ENCODE data around the gene CMIP. TPM values are rescaled to one million over a fixed set of nuclear protein-coding genes. Genes with fewer than 3 reads are reported as not detected.

The CMIP gene
- total RNA-seq, 3 donors from 2014 or later = 14.9 to 23.9 (median 17.6) TPM

DNA sequence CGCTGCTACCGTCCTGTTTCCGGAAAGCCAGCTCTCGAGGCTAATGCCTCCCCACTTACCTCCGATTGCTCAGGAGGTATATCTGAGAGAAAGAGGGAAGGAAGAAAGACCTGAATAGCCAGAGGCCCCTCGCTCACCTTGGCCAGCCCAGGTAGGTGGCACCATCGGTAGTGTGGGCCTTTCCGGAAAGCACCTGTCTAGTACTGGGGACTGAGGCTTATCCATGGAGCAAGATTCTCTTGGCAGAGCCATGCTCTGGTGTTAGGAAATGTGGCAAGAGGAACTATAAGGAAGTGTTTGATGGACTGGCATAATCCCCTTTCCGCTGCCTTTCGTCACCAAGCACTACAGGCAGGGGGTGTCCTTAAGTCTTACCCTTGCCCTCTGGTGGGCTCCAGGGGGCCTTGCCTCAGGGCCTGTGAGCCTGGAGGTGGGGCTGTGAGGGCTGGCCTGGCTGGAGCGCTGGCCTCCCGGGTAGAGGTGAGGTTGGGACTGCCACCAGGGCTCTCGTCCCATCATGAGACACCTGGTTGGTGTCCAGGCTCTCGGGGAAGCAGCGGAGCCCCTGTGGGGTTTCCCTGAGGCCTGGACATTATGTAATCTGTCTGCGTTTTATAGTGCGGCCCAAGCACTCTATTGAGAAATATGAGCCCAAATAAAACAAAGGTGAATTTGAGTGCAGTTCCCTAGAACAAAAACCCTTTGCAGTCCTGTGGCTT lies 2.9 kb downstream of the CMIP start:
- H3K9me3 ChIP-seq = no peaks in the 10 kb centered on the region
- no peaks in the 10 kb centered on the region for H3K36me3 ChIP-seq
- peak overlapping the region; percentile 87 to 95 for H3K27ac ChIP-seq
- peak overlapping the region; percentile 86 to 95 (median 87) for H3K4me3 ChIP-seq
- intact Hi-C loops (cut with DNase I; ENCODE audit: low total_unique reads) = no loop called here
- peak in 1 of 2 donors; percentile 61 for DNase-seq (ENCODE audit: low spot score in 2 of 2)
- TF ChIP-seq POLR2AphosphoS5 (IDR thresholded peaks at IDR 0.05) (peak in 2 of 3 donors; percentile 29 to 43), POLR2A (IDR thresholded peaks at IDR 0.05) (peak; percentile 10)
- TF ChIP-seq, protein P1, sequence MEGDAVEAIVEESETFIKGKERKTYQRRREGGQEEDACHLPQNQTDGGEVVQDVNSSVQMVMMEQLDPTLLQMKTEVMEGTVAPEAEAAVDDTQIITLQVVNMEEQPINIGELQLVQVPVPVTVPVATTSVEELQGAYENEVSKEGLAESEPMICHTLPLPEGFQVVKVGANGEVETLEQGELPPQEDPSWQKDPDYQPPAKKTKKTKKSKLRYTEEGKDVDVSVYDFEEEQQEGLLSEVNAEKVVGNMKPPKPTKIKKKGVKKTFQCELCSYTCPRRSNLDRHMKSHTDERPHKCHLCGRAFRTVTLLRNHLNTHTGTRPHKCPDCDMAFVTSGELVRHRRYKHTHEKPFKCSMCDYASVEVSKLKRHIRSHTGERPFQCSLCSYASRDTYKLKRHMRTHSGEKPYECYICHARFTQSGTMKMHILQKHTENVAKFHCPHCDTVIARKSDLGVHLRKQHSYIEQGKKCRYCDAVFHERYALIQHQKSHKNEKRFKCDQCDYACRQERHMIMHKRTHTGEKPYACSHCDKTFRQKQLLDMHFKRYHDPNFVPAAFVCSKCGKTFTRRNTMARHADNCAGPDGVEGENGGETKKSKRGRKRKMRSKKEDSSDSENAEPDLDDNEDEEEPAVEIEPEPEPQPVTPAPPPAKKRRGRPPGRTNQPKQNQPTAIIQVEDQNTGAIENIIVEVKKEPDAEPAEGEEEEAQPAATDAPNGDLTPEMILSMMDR (IDR thresholded peaks at IDR 0.05) = peak in 1 of 3 donors; percentile 23
- H3K4me1 ChIP-seq = peaks cover 0 to 3% of the 10 kb centered on the region in 2 donors
- no peaks in the 10 kb centered on the region for H3K27me3 ChIP-seq

DNA sequence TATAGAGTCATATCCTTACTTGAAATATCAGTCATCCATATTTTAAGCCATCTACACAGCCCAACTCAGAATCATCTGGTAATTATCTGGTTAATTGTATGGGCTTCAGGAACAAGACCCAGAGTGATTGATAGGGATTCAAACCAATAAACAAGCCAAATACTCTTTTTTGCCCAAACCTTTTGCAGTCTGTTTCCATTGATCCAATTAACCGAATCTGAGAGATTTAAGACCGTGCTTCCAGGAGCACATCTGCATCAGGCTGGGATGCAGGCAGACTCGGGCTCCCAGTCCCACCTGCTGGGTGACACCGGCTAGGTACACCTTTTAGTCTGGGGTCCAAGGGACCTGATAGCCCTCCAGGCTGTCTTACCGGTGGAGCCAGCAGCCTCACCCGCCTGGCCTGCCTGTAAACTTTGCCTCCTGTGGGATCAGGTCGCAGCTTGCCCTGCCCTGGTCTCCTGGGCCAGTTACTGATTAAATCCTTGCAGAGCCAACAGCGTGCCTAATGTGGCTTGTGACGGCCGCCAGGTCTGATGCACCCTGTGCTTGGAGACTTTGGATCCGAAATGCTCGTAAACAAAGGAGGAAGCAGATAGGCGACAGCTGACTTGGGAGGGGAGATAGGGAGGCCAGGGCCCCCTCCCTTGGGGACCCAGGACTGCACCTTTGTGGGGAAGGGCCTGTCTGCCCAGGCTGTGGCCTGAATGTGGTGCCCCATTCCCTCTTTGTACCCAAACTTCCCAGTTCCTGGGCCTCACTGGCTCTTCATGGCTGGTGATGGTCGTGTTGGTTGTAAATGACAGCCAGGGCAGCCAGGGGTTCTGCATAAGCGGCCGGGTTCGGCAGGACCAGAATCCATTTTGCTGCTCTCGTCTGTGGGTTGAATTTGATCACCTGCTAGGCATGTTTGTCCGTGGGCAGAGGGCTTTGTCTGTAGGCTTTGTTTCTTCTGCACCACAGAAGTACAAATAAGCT lies 3.8 kb downstream of the CMIP start:
- no peak for DNase-seq (ENCODE audit: low spot score in 2 of 2)
- no peaks in the 10 kb centered on the region for H3K9me3 ChIP-seq
- H3K27me3 ChIP-seq = no peaks in the 10 kb centered on the region
- peak overlapping the region; percentile 87 to 95 for H3K27ac ChIP-seq
- peaks cover 0 to 3% of the 10 kb centered on the region in 2 donors for H3K4me1 ChIP-seq
- intact Hi-C loops (cut with DNase I; ENCODE audit: low total_unique reads) = no loop called here
- no peak for TF ChIP-seq POLR2A (IDR thresholded peaks at IDR 0.05)
- TF ChIP-seq, protein P1 (IDR thresholded peaks at IDR 0.05) = no peak
- no peak for TF ChIP-seq POLR2AphosphoS5 (IDR thresholded peaks at IDR 0.05)
- no peaks in the 10 kb centered on the region for H3K36me3 ChIP-seq
- peak overlapping the region in 2 of 3 donors; percentile 86 to 95 for H3K4me3 ChIP-seq

DNA sequence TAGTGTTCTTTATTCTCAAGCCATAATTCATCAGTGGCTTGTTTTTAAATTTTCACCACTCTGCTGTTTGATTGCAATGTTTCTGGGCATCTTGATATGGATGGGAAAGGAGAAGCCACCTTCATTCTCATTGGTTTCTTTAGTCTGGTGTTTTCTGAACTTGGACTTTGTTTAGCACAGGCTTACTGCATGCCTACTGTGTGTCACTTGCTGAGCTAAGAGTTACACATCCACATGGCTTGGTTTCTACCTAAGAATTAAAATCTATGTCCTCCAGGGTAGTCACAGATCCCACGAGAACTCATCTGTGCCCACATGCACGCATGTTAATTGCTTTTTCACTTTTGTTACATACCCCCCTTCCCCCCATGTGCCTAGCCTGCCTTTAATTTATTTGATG lies 4.6 kb downstream of the CMIP start:
- intact Hi-C loops (cut with DNase I; ENCODE audit: low total_unique reads) = no loop called here
- no peaks in the 10 kb centered on the region for H3K9me3 ChIP-seq
- no peak overlapping the region for H3K4me3 ChIP-seq
- TF ChIP-seq POLR2A (IDR thresholded peaks at IDR 0.05) (no peak), POLR2AphosphoS5 (IDR thresholded peaks at IDR 0.05) (no peak)
- TF ChIP-seq, protein P1 (IDR thresholded peaks at IDR 0.05) = no peak
- no peak for DNase-seq (ENCODE audit: low spot score in 2 of 2)
- peaks cover 0 to 3% of the 10 kb centered on the region in 2 donors for H3K4me1 ChIP-seq
- H3K27ac ChIP-seq = no peak overlapping the region
- H3K27me3 ChIP-seq = no peaks in the 10 kb centered on the region
- no peaks in the 10 kb centered on the region for H3K36me3 ChIP-seq

DNA sequence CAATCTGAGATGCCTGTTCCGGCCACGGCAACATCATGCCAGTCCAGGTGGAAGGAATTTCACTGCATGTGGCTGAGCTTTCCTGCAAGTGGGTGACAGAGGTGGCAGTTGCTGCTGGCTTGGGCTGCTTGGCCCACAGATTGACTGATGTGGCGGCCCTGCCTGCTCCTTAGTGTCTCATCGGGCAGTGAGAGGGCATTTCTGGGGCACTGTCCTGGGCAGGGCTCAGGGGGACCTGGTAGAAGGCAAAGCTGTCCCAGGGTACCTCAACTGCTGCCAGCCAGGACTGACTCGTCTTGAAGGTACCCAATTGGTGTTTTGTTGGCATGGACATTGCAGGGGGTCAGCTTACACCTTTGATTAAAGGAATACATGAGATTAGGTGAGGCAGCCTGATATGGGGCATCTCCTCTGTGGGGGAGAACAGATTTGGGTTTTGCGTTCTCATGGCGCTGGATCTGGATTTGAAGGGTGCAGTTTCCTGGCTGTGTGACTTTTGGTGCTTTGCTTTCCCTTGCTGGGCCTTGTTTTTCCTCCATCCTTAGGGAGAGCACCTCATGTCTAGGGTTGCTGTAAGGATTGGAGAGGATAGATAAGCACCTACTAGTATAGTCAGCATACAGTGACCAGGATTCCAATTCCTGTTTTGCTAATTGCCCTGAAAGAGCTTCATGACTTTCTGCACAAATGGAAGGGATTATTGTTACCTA lies 5.4 kb downstream of the CMIP start:
- H3K36me3 ChIP-seq = no peaks in the 10 kb centered on the region
- H3K4me1 ChIP-seq = peaks cover 0 to 3% of the 10 kb centered on the region in 2 donors
- H3K4me3 ChIP-seq = no peak overlapping the region
- intact Hi-C loops (cut with DNase I; ENCODE audit: low total_unique reads) = no loop called here
- H3K9me3 ChIP-seq = no peaks in the 10 kb centered on the region
- DNase-seq (ENCODE audit: low spot score in 2 of 2) = no peak
- TF ChIP-seq, protein P1 (IDR thresholded peaks at IDR 0.05) = no peak
- TF ChIP-seq POLR2A (IDR thresholded peaks at IDR 0.05) (no peak), POLR2AphosphoS5 (IDR thresholded peaks at IDR 0.05) (no peak)
- H3K27me3 ChIP-seq = no peaks in the 10 kb centered on the region
- H3K27ac ChIP-seq = no peak overlapping the region
